ENCODE data around the gene UBL7.

UBL7 gene

DNA sequence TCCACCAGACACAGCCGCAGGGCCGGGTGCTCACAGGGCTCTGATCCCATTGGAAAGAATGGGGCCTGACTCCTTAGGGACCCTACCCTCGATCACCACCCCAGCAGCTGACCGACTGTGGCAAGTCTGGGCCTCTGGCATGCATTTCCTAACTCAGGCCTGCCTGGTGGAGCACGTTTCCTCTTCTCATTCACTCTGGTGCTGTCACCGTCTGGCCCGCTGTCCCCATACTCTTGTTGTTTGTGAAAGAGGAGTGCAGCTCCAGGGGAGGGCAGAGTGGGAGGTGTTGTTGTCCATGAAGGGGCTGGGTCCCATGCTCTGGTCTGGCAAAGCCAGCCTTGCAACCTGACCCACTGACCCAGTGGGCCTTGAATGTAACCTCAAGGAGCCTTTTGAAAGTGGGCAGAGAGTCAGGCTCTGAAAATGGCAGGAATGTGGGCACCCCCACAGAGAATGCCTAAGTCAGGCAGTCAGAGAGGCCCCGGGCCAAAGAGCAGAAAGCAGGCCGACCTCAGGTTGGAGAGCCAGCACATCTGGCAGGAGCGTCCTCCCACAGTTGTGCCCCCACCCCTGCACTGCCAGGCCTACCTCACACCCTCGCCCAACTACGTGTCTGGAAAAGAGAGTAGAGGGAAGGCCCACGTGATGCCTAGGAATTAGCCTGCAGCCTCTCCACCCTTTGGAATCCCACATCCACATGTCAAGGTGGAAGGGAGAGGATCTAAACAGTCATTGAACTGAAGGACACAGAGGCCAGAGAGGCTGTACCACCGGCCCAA is 38.1 kb downstream of the UBL7 start:
- DNase-seq = no peak

DNA sequence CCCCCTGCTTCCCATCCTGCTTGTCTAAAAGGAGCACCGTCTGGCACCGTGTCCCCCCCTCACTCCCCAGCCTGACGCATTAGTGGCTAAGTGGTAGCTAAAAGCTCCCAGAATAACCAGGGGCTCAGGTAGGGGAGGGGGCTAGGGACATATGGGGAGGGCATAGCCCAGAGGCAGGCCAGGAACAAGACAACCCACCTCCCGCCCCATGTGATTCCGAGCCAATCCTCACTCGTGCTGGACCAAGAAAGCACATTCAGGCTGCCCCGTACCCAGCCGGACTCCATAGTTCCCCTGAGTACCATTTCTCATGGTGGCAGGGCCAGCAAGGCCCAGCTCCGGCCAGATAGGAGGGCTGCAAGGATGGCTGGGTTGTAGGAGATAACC is 38.7 kb downstream of the UBL7 start:
- no peak for DNase-seq

DNA sequence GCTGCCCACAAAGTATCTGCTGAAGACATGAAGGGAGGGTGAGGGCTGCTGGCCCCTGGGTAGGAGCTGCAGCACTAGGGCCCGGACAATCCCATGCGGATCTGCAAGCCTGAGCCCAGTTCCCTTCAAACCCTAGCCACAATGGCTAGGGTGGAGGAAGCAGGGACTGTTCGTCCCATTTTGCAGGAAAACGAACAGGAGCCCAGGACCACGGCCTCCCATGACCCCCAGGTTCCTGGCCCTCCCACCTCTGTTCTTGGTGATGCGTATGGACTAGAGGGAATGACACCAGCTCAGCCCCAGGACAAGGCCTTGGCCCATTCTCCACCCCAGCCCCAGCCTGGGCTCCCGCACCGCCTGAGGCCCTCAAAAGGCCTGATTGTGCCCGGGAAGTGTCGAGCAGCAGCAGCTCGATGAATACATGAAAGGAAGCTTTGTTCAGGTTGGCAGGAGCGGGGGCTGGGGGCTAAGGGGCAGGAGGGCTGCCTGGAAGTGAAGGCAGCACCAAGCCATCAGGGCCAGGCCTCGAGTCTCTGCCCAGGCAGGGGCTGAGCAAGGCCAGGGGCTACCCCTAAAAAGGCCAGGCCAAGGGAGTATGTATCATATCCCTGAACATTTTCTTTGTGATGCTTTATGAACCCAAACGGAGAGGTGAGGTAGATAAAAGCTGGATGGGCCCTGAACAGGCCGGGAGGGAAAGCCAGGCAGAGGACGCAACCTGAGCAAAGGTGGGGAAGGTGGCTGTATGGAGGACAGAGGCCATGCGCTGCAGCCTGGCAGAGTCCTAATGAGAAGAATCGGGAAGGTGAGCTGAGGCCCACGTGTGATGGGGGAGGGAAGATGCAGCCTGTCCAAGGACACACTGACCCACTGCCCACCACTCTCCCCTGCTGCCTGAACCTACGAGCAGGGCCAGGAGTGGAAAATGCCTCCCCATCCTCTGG is 39.4 kb downstream of the UBL7 start:
- DNase-seq = no peak

DNA sequence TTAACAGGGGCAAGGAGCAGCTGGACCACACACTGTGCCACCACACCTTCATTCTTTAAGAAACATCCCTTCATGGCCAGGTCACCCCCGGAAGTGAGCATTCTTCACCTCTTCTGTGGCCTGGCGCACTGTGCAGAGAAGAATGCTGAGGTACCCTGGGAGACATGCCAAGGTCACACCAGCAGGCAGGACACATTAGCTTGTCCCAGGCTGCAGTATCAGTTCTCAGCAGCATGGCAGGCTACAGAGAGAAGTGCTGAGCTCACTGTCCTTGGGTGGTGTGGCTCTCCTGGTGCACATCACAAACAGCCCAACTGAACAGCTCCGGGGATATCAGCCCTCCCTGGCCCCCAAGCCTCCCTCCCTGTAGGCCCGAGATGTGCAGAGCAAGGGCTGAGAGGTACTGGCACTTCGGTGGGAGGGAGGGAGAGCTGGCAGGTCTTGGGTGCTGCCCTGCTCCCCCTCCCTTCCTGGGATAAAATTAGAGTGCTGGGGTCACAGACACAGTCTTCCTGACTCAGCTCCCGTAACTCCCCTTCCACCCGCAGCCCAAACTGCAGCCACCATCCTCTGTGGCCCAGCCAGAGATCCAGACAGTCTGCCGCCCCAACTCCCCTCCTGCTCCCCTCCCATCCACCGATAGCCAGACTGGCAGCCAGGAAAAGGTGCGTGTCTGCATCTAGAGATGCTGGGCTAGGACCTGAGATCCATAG is 40.6 kb downstream of the UBL7 start:
- DNase-seq = no peak

DNA sequence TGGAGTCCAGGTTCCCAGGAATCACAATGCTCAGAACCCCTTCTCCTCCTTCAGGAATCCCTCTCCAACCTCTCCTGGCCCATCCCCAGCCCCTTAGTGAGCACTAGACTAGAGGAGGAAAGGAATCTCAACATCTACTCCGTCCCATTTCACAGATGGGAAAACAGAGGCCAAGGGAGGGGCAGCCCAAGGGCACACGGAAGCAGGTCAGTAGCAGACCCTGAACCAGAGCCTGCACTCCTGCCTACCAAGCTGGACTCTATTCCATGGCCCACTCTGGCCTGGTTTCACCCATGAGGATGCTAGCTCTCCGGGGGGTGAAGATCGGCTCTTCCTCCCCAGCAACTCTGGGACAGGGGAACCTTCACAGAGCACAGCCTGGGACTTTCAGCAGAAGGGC is 41.5 kb downstream of the UBL7 start:
- DNase-seq = no peak

DNA sequence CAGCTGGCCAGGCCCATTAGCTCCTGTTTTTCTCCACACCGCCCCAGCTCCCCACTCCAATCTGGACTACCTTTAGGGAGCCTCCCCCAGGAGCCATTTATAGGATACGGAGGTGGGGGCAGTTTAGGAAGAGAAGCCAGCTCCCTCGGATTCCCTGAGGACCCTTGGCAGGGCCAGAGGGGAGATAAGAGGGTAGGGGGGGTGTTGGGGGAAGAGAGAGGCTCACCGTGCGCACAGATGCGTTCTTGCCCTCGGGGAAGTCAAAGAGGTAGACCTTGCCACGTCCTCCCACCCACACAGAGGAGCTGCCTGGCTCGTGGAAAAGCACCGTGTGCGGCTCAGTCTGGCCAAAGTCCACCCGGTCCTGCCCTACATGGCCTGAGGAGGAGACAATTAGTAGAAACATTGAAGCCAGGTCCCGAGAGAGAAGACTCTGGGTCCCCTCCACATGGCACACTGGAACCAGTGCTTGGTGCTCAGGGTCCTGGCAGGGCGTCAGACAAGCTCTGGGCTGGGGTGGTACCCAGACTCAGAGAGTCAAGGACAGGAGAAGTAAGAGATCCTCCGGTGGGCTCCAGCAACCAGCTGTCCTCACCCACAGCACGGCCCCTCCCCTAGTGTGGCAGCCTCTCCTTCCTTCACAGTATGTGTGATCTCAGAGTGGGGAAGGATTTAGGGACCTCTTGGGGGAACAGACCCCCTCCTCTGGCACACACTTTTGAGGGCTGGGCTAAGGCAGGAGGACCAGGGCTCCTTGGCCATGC is 42.2 kb downstream of the UBL7 start:
- DNase-seq = no peak

DNA sequence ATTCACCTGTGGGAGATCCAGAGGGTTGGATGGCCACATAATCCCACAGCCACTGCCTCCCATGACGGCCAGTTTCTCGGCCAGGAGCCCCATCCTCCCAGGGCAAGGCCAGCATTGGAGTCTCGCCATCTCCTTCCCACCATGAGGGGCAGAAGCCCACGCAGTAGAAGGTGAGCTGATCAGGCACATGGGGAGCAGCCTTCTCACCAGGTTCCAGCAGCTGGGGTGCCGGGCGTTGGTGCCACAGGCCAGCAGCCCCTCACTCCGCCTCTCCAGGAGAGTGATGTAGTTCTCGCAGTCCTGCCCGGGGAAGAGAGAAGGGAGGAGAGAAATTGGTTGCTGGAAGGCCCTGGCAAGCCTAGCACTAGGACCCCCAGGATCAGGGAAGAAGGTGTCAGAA is 43.3 kb downstream of the UBL7 start:
- DNase-seq = no peak

DNA sequence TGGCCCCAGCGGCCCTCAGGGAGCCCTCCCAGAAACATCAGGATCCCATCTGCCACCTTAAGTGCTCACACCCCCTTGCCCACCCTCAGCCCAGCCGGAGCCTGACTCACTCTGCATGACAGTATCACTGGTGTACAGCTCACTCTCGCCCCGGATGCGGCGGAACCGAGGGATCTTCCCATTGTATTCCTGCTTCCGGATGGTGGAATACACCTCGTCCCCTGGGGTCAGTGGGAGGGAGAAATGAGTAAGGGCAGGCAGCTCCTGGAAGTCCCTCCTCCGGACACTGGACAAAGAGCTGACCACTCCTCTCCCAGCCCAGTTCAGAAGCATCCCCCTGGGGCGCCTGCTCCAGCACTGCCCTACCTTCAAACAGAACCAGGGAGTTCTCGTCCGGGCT is 43.7 kb downstream of the UBL7 start:
- no peak for DNase-seq

DNA sequence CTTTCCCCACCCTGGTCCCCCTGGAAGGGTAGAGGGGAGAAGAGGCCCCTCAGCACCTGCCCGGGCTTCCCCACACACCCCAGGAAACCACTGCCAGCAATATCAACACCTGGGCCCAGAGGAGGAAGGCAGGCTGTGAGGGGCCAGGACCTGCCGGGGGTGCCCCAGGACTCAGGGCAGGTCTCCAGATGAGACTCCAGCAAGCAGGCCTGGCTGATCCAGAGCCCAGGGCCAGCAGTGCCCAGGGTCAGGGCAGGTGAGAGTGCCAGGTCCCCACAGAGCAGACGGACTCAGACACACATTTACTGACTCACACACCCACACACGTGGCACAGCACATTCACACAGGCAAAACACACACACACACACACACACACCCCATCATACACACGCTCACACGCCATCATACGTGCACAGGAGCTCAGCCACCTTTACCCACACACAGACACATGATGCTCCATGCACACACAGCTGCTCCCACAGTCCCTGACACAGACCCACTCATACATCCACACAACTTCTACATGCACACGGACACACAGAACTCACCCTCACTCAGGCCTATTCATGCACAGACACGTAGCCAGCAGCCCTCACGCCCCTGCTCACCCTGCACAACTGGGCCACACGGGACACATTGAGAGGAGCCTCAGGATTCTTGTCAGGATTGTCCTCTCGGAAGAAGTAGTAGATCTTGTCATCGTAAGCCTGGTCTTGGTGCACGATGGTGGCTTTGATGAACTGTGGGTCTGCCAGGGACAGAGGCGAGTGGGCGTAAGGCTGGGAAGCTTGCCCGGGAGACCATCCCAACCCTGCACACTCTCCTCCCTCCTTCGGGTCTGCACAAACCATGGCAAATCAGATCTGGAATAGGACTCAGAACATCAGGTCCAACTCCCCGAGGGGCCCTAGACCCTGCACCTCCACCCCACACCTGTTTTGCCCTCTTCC is 44.7 kb downstream of the UBL7 start:
- no peak for DNase-seq

DNA sequence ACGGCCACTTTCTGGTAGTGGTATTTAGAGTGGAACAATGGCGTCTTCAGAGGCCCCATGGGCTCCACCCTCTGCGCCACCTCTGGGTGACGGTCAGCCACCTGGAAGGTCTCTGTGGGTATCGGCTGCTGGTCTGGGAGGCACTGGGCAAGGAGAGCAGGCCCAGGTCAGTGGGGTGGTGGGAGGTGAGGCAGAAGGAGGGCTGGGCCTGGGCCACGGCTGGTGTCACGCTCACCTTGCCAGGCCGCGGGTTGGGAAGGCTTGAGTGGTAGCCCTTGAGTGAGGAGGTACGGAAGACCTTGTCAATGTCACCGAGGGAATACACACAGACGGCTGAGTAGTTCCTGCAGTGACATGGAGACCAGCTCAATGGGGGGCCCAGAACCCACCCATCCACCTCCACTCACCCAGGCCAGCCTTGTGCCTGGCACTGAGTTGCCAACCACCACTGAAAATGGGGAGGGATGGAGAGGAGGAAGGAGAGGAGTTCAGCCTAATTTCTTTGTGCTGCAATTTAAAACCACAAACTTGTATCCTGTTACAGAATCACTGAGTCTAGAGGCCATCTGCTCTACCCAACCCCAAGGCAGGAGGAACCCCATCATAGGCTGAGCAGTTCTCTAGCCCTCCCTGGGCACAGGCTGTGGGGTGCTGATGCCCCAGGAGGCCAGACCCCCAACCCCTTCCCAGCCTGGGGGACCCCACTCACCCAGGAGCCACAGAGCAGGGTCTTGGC is 46.2 kb downstream of the UBL7 start:
- no peak for DNase-seq

DNA sequence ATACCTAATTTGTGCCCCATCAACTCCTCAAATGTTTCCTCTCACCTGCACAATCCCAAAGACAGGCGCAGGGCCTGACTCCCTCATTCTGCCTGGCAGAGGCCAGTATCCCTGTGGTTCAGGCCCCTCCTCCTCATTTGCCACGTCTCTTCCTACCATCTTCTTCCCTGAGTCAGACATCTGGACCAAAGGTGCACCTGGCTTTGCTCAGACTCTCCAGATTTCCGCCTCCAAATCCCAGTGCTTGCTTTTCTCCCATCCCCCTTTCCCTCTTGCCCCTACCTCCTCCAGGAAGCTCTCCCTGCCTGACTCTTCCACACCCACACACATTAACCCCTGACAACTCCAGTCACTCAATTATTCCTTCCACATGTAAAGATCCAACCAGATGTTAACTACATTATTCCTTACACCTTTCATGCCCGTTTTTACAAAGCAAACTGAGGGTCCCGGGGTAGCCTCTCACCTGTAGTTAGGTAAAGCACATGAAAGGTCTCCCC is 46.8 kb downstream of the UBL7 start:
- DNase-seq = no peak

DNA sequence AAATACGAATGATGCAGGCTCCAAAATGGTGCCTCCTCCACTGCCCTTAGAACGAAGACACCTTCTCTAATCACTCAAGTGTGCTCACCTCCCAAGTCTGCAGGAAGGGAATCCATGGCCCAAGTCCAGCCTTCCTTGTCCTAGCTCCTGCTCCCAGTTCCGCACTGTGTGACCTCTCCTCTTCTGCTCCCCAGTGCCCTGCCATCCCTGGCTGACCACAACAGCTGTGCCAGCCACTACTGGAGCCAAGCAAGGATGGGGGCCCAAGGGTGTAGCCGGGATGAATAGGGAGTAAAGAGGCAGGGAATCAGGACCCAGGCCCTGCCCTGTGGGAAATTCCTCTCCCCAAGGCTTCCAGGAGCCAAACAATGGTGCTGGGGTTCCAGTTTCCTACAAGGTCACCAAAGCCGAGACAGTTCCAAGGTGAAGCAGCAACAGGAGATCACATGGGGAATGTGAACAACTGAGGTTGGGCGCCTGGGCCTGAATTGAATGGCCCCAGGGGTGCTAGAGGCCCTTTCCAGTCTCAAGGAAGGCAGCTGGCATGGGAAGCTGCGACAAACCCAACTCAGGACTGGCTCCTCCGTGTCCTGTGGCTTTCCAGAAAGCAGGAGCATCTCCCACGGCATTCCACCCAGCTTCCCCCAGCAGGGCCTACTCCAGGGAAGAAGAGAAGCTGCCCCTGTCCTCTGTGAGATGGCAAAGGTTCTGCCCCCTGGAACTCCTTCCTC is 47.4 kb downstream of the UBL7 start:
- no peak for DNase-seq

DNA sequence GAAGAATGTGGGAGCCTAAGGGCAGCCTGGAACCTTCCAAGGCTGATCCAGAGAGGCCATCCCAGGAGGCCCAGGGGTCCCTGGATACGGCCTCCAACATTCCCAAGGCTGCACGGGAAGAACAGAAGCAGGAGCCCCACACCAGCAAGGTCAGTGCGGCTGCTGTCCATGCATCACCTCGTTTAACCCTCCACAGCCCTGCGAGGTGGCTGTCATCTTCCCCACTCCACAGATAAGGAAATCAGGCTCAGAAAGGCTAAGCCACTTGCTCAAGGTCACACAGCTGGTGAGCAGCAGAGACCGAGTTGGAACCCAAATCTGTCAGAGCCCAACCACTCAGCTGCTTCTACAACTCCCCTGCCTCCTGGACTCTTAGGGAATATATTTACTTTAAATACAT is 48.8 kb downstream of the UBL7 start:
- DNase-seq = no peak

DNA sequence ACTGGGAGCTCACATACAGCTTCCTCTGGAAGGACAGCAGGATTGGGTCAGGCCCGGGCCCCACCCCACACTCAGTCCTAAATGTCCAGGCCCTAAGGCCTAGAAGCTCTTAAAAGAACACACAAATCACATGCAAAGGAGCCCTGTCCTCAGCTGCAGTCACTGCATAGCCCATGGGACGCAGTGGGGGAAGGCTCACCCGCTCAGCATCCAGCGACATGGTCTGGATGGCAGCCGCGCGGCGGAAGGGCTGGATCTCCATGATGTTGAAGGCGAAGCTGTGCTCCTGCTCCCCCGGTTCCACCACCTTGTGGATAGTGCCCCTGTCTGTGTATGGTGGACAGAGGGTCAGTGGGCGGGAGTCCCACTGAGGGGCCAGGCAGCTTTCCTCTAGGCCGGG is 49.3 kb downstream of the UBL7 start:
- no peak for DNase-seq

DNA sequence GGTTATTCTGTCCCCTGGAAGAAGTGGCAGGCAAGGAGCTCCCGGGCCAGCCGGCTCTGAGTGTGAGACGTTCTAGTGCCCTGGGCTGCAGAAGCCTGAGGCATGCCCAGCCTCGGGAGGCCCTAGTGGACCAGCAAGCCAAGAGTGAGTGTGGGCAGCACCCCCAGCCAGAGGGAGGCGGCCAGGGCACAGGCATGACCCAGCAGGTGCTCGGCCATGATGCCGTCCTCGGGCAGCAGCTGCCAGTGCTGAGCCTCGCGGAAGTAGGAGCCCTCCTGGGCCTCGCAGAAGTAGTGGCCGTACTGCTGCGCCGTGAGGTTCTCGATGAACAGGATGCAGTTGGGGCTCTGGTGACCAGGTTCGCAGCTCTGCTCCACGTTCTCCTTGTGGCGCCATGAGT is 50.5 kb downstream of the UBL7 start:
- no peak for DNase-seq

DNA sequence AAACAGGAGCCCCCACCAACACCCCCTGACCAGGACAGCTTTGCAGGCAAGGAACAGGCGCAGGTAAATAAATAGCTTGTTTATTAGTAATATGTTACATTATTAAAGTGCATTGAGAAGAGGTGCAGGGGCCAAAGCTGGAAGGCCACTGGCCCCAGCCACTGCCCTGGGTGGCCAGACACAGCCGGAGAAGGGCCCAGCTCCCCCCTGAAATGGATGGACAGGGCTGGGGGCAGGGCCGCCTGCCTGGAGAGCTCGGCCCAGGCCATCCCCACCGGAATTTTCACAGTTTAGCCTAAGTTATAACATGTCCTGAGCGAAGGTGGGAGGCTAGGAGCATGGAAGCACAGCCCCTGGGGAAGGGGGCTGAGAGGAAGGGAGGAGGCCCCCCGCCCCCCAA is 51.7 kb downstream of the UBL7 start:
- DNase-seq = no peak

DNA sequence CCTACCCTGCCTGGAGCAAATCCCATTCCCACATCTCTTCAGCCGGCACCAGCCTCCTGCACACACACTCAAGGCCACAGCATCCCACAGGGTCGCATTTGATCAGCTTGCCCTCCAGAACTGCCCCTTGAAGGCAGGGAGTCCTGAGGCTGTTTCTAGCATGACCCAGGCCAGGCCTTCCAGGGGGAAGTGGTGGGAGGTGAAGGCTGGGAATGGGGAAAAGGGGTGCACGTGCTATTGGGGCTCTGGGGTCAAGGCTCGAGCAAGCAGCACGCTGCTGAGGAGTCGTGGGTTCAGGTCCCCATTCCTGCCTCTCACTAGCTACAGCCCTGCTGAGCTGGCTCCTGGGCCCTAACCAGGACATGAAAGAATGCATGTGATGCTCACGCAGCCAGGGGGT is 52.1 kb downstream of the UBL7 start:
- DNase-seq = no peak

DNA sequence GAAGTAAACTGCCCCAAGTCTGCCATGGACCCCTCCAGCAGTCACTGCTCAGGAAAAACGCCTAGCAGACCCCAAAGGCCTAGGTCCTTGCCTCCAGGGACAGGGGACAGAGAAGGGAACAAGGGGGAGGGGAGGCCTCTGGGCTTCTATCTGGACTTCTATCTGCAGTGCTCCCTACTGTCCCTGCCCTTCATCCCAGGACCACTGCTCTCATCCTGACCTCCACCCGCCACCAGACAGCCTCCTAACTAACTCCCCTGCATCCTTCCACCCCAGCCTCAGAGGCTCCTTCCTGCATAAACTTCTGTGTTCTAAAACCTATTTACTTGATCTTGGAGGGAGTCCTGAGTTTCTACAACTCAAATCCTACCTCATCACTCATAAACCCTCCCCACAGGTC is 52.6 kb downstream of the UBL7 start:
- no peak for DNase-seq

DNA sequence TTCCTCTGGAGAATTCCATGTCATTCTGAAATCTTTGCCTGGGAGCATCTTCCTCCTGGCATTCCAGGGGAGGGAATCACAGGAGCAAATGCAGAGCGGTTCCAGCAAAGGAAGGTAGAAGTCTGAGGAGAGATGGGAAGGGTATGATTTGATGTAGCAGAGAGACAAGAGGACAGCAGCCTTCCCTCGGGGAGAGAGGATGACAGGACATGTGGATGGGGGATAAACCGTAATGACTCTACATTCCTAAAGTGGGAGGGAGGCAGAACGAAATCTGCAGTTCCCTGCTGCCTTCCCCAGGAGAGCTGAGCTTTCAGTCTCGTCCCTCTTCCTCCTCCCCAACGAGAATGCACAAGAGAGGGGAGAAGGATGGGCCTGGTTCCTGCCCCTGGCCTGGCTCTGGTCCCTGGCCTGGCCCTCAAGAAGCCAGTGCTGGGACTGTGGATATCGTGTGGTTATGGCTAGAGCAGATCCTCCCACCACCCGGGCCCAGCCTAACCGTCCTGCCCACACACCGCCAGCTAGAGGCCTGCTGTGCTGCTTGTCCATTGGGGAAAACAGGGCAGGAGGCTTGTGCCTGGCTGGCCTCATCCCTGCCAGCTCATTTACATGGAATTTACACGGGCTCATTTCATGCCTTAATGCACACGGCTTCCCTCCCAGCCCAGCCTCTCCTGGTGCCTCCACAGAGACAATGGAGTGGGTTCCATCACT is 53.8 kb downstream of the UBL7 start:
- DNase-seq = no peak
